Sigmoid colon (tissue), 4 donors: Measurements from ENCODE around the gene CBFA2T3.

ENCODE experiments used
- CTCF ChIP-seq, 4 experiments: fragments of 450-650 bp in 3 of 4; fragments of 200-600 bp in 1 of 4; IDR thresholded peaks; one replicate each; pipeline ENCODE4 v1.5.1; 2016 to 2019; ENCODE audit warnings: antibody characterized with exemption in 4 of 4, mild to moderate bottlenecking in 3 of 4, moderate library complexity in 2 of 4
- EP300 ChIP-seq, 4 donors: sonication (generic); formaldehyde crosslinking; IDR thresholded peaks; one replicate each; pipeline ENCODE4 v1.6.1; 2017; ENCODE audit warnings: antibody characterized with exemption in 4 of 4
- POLR2A ChIP-seq, 2 donors: fragments of 450-650 bp; IDR thresholded peaks; one replicate each; pipeline ENCODE4 v1.6.1; 2016; ENCODE audit warnings: antibody characterized with exemption in 2 of 2, mild to moderate bottlenecking in 2 of 2, moderate library complexity in 2 of 2
- POLR2AphosphoS5 ChIP-seq, 4 donors: sonication (generic); formaldehyde crosslinking; IDR thresholded peaks; one replicate each; pipeline ENCODE4 v1.6.1; 2017; ENCODE audit warnings: antibody characterized with exemption in 4 of 4

GRCh38 chr16:88882358-88883030, 94.5 kb downstream of the CBFA2T3 start:
- TF ChIP-seq EP300 (IDR thresholded peaks at IDR 0.05) (no peak), CTCF (IDR thresholded peaks at IDR 0.05) (no peak), POLR2AphosphoS5 (IDR thresholded peaks at IDR 0.05) (no peak), POLR2A (IDR thresholded peaks at IDR 0.05) (no peak)
